Aortic smooth muscle cell (primary cell): Measurements from ENCODE around the gene NOC2L. TPM values are rescaled to one million over a fixed set of nuclear protein-coding genes. Genes with fewer than 3 reads are reported as not detected.

Experiments used
- total RNA-seq: library from RNA; depleted of rRNA; stranded (reverse); fragments of >200 nt; gene quantifications from 2 replicates; pipeline ENCODE4 v1.2.3, GENCODE V29; 2014

Gene NOC2L
- 61.2 and 91.7 TPM in 2 replicates for total RNA-seq

DNA sequence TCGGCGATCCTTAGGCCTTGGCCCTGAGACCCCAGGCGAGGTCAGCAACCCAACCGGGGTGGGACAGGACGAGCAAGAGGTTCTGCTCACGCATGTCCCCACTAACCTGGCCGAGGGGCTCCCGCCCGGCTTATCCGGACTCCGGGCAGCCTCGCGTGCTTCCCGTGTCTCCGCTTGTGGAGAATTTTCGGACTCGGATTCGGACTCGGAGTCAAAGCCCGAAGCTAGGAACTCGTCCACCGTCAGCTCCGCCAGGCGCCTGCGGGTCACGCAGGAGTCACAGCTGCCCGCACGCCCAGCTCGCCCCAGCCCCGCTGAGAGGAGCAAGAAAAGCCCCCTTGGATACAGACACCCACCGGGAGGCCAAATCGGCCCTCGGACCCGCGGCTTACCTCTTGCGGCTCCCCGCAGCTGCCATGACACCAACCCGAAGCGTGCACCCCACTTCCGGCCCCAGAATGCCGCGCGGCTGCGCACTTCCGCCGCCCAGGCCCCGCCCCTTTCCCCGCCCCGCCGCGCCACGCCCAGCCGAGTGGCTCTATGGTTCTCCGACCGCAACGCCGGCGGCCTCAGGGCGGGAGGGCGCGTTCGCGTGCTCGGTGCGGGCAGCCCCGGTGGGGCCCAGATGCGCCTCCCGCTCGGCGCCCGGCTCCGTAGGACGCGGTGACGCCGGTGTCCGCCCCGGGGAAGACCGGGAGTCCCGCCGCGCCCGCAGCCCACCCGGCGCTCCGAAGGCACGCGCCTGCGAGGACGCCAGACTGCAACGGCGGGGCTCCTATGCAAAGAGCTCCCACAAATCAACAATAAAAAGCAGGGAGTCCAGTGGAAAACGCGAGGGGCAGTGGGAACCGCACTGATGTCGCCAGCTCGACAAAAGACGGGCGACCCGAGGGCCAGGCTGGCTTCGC, at the start of gene NOC2L:
NOC2L (minus strand) TSS at position 434 of the 908 bp plus-strand sequence; CDS start at position 418, 16 bp downstream.

DNA sequence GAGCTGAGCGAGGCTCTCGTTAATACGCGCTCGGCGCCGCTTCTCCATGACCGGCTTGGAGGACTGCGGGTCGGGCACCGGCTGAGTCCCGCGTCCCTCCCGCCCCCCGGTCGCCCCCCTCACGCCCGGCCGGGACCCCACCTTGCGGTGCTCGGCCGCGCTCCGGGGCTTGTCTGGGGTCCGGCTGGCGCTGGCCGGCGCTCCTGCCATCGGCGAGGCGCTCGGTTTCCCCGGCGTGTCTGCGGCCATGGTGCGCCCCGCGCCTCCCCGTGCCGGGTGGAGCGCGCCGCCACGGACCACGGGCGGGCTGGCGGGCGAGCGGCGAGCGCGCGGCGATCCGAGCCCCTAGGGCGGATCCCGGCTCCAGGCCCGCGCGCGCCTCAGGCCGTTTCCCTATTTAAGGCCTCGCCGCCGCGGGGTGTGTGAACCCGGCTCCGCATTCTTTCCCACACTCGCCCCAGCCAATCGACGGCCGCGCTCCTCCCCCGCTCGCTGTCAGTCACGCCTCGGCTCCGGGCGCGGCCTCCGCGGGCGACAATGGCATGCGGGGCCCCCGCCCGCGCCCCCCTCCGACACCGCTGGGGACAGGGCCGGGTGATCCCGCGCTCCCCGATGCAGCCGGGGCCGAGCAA, 40.8 kb upstream of the NOC2L start, which contains the start of gene HES4:
HES4 (minus strand) TSS at position 373 of the 632 bp plus-strand sequence; CDS start at position 249, 124 bp downstream.

DNA sequence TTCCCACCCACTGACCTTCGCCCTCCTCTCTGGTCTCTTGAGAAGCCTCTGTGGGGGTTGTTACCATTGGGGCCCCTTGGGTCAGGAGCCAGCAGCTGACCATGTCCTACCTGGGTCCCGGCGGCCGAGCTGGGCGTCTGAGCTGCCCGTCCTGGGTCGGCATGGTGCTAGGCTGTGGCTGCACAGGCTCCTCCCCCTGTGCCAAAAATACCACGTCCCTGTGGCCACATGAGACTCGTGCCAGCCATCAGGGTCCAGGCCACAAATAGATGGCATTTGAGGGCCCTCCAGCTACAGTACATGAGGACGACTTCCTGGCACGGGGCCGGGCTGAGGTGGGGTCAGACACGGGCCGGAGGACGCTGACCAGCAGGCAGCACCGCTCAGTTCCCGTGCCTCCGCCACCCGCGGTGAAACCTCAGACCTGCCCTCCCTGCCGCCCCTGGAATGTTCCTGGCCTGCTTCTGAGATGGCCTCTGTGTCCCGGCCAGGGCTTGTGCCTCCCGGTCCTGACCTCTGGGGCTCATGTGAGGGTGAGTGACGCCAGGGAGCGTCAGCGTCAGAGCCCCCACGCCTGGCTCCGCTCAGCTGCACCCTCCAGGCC, 23.0 kb upstream of the NOC2L start, which contains the start of gene PERM1:
PERM1 (minus strand) TSS at position 139 of the 604 bp plus-strand sequence. CDS start 1,064 bp downstream, outside the sequence.

DNA sequence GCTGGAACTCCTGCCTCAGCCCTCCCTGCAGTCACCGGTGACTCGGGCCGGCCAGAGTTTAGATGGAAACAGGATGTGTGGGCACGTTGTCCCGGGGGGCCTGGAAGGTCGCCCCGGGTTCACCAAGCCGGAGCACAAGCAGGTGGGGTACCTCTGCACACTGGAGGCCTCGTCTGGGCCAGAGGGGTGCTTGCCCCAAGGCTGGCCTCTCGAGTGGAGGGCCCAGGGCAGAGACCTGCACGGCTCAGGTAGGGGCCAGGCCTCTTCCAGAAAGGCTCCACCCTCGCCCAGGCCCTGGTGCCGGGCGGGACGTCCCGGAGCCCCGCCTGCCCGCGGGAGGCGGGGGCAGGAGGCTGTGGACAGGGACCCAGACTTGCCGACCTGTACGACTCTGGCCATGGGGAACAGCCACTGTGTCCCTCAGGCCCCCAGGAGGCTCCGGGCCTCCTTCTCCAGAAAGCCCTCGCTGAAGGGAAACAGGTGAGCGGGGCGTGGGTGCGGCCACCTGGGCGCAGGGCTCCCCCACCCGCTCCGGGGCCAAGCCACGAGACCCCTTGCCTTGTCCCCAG, 7.2 kb upstream of the NOC2L start, which contains the start of gene PLEKHN1:
PLEKHN1 (plus strand) TSS at position 348 of the 569 bp plus-strand sequence; CDS start at position 398, 50 bp downstream.

DNA sequence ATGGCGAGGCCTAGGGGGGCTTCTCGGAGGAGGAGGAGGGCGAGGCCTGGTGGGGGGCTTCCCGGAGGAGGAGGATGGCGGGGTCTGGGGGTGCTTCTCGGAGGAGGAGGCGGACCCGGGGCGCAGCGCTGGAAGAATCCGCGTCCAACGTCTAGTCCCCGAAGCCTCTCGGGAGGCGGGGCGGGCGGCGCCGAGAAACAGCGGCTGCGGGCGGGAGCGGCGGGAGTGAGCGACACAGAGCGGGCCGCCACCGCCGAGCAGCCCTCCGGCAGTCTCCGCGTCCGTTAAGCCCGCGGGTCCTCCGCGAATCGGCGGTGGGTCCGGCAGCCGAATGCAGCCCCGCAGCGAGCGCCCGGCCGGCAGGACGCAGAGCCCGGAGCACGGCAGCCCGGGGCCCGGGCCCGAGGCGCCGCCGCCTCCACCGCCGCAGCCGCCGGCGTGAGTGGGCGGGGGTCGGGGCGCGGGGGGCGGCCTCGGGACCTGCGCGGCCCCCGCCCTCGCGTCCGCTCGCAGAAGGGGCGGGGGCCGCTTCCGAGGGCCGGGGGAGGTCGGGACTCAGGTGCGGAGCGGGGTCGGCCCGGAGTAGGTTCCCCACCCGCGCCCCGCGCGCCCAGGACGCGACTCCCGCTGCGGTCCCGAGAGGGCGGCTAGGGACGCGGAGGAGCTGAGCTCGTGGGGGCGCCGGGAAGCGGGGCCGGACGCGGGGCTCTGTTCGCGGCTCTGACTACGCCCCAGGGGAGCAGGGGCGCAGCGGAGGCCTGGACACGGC, 1.5 kb upstream of the NOC2L start, which contains the start of gene KLHL17:
KLHL17 (plus strand) TSS at position 222 of the 769 bp plus-strand sequence; CDS start at position 332, 110 bp downstream.

DNA sequence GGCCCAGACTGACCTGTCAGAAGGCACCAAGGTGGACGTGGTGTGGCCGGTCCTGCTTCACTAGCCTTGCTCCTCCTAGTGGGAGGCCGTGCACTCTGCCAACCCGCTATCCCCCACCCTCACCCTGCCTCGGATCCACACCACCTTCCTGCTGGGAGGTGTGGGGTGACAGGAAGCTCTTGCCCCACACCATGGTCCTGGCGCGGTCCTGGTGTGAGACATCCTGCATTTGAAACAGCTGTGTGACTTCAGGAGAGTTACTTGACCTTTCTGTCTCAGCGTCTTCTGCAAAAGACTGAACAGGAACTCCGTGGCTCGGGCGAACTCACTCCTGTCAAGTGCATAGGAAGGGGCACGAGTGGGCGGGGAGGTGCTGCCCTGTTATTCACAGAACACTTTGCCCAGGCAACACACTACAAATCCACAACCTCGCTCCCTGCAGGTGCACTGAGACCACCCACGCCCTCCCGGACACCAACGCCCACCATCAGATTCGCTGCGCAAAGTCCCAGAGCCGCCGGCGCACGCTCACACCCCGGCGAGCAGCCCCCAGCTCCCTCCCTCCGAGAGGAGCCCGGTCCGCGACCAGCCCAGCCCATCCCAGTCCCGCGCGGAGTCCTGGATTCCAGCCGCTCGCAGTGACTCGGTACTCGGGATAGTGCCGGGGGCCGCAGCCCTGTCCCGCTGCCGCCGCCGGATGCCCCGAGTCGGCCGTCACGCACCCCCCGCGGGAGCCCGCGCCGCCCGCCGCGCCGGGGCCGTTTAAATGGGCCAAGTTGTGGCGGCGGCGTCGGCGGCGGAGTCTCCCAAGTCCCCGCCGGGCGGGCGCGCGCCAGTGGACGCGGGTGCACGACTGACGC, 35.7 kb downstream of the NOC2L start, which contains the start of gene SAMD11:
SAMD11 (plus strand) TSS at position 793 of the 860 bp plus-strand sequence. CDS start 509 bp downstream, outside the sequence.

Other genes with a start within 250 kb of the NOC2L start
- gene SAMD11, start 35.3 kb downstream of the NOC2L start, total RNA-seq: 0.62 and 1.1 TPM in 2 replicates
- 4.2 and 4.9 TPM in 2 replicates for gene KLHL17, start 1.3 kb upstream of the NOC2L start, total RNA-seq
- 0.25 and 0.26 TPM in 2 replicates for gene PLEKHN1, start 7.2 kb upstream of the NOC2L start, total RNA-seq
- gene PERM1, start 22.8 kb upstream of the NOC2L start, total RNA-seq: 0.06 TPM in 1 of 2 replicates, not detected in the other
- gene HES4, start 40.8 kb upstream of the NOC2L start, total RNA-seq: 0.62 and 3.7 TPM in 2 replicates
- gene ISG15, start 54.2 kb upstream of the NOC2L start, total RNA-seq: 91.6 and 99.7 TPM in 2 replicates
- 15.0 and 24.4 TPM in 2 replicates for gene AGRN, start 60.9 kb upstream of the NOC2L start, total RNA-seq
- not detected in 2 replicates for gene RNF223, start 115.0 kb upstream of the NOC2L start, total RNA-seq
- 4.5 and 5.6 TPM in 2 replicates for gene C1orf159, start 156.8 kb upstream of the NOC2L start, total RNA-seq
- not detected in 2 replicates for gene TTLL10, start 214.6 kb upstream of the NOC2L start, total RNA-seq
- not detected in 2 replicates for gene TNFRSF18, start 247.3 kb upstream of the NOC2L start, total RNA-seq